ENCODE measurements around the gene AFP. TPM values are rescaled to one million over a fixed set of nuclear protein-coding genes. Genes with fewer than 3 reads are reported as not detected.

The AFP gene
- total and polyA plus RNA-seq, 2 of the 13 experiments (the other 11 are each of a cell fraction or from before 2014, with no cell fraction given), result 9,434 to 13,105 TPM

GRCh38 chr4:73451981-73452747, 16.1 kb downstream of the AFP start (continued):
- TF ChIP-seq, protein P1, sequence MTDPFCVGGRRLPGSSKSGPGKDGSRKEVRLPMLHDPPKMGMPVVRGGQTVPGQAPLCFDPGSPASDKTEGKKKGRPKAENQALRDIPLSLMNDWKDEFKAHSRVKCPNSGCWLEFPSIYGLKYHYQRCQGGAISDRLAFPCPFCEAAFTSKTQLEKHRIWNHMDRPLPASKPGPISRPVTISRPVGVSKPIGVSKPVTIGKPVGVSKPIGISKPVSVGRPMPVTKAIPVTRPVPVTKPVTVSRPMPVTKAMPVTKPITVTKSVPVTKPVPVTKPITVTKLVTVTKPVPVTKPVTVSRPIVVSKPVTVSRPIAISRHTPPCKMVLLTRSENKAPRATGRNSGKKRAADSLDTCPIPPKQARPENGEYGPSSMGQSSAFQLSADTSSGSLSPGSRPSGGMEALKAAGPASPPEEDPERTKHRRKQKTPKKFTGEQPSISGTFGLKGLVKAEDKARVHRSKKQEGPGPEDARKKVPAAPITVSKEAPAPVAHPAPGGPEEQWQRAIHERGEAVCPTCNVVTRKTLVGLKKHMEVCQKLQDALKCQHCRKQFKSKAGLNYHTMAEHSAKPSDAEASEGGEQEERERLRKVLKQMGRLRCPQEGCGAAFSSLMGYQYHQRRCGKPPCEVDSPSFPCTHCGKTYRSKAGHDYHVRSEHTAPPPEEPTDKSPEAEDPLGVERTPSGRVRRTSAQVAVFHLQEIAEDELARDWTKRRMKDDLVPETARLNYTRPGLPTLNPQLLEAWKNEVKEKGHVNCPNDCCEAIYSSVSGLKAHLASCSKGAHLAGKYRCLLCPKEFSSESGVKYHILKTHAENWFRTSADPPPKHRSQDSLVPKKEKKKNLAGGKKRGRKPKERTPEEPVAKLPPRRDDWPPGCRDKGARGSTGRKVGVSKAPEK (CRISPR knock-in tag; IDR thresholded peaks at IDR 0.05; ENCODE audit: borderline replicate concordance), result no peak
- TF ChIP-seq LRRFIP1 (CRISPR knock-in tag; conservative IDR thresholded peaks at IDR 0.05) (no peak), ZNF12 (CRISPR knock-in tag; IDR thresholded peaks at IDR 0.05) (no peak), NFIB (CRISPR knock-in tag; IDR thresholded peaks at IDR 0.05; ENCODE audit: borderline replicate concordance) (no peak), YY1 (IDR thresholded peaks at IDR 0.05; ENCODE audit: insufficient read depth, insufficient replicate concordance, low read depth, low read length) (no peak), ETV6 (CRISPR knock-in tag; conservative IDR thresholded peaks at IDR 0.05) (no peak), ZNF766 (CRISPR knock-in tag; IDR thresholded peaks at IDR 0.05; ENCODE audit: borderline replicate concordance) (peak; percentile 48; the same call in 1 of the 2 replicates), NR2F2 (IDR thresholded peaks at IDR 0.05; ENCODE audit: borderline replicate concordance, low read depth) (no peak; the same call in 1 of the 2 replicates), ATF7-NPFF (CRISPR knock-in tag; IDR thresholded peaks at IDR 0.05; ENCODE audit: low read depth) (0 out of 2 replicates have a peak, but pooled peaks have one; percentile 59), ZNF546 (CRISPR knock-in tag; conservative IDR thresholded peaks at IDR 0.05) (no peak), RBFOX2 (IDR thresholded peaks at IDR 0.05; ENCODE audit: low read depth, low read length) (0 out of 2 replicates have a peak, but pooled peaks have one; percentile 30), PHF20 (CRISPR knock-in tag; IDR thresholded peaks at IDR 0.05) (no peak), PITX1 (CRISPR knock-in tag; IDR thresholded peaks at IDR 0.05) (no peak), SP140L (CRISPR knock-in tag; IDR thresholded peaks at IDR 0.05; ENCODE audit: borderline replicate concordance) (no peak), NBN (conservative IDR thresholded peaks at IDR 0.05) (no peak)
- TF ChIP-seq, protein P2, sequence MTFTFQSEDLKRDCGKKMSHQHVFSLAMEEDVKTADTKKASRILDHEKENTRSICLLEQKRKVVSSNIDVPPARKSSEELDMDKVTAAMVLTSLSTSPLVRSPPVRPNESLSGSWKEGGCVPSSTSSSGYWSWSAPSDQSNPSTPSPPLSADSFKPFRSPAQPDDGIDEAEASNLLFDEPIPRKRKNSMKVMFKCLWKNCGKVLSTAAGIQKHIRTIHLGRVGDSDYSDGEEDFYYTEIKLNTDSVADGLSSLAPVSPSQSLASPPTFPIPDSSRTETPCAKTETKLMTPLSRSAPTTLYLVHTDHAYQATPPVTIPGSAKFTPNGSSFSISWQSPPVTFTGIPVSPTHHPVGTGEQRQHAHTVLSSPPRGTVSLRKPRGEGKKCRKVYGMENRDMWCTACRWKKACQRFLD (CRISPR knock-in tag; IDR thresholded peaks at IDR 0.05; ENCODE audit: borderline replicate concordance), result no peak
- TF ChIP-seq, protein P3, sequence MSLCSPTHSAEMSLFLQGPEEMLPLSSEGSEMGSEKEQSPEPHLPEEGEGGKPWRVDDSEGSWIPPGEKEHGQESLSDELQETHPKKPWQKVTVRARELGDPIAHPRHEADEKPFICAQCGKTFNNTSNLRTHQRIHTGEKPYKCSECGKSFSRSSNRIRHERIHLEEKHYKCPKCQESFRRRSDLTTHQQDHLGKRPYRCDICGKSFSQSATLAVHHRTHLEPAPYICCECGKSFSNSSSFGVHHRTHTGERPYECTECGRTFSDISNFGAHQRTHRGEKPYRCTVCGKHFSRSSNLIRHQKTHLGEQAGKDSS (CRISPR knock-in tag; IDR thresholded peaks at IDR 0.05; ENCODE audit: borderline replicate concordance, low read depth), result no peak
- TF ChIP-seq, protein P4, sequence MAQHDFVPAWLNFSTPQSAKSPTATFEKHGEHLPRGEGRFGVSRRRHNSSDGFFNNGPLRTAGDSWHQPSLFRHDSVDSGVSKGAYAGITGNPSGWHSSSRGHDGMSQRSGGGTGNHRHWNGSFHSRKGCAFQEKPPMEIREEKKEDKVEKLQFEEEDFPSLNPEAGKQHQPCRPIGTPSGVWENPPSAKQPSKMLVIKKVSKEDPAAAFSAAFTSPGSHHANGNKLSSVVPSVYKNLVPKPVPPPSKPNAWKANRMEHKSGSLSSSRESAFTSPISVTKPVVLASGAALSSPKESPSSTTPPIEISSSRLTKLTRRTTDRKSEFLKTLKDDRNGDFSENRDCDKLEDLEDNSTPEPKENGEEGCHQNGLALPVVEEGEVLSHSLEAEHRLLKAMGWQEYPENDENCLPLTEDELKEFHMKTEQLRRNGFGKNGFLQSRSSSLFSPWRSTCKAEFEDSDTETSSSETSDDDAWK (CRISPR knock-in tag; IDR thresholded peaks at IDR 0.05), result no peak
- TF ChIP-seq, protein P5, sequence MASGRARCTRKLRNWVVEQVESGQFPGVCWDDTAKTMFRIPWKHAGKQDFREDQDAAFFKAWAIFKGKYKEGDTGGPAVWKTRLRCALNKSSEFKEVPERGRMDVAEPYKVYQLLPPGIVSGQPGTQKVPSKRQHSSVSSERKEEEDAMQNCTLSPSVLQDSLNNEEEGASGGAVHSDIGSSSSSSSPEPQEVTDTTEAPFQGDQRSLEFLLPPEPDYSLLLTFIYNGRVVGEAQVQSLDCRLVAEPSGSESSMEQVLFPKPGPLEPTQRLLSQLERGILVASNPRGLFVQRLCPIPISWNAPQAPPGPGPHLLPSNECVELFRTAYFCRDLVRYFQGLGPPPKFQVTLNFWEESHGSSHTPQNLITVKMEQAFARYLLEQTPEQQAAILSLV (CRISPR knock-in tag; IDR thresholded peaks at IDR 0.05; ENCODE audit: borderline replicate concordance), result no peak
